NCI-H1105 (cell line): Measurements from ENCODE around the gene FBXO21.
"Not testable (repeated sequence)": the region's sequence is repeated elsewhere in the genome, so short reads cannot be mapped to it uniquely, and the experiment has no call there.

Experiments
- DNase-seq: peaks from one replicate; lab custom pipeline; 2025; lab: John Stamatoyannopoulos, UW

The FBXO21 gene, protein sequence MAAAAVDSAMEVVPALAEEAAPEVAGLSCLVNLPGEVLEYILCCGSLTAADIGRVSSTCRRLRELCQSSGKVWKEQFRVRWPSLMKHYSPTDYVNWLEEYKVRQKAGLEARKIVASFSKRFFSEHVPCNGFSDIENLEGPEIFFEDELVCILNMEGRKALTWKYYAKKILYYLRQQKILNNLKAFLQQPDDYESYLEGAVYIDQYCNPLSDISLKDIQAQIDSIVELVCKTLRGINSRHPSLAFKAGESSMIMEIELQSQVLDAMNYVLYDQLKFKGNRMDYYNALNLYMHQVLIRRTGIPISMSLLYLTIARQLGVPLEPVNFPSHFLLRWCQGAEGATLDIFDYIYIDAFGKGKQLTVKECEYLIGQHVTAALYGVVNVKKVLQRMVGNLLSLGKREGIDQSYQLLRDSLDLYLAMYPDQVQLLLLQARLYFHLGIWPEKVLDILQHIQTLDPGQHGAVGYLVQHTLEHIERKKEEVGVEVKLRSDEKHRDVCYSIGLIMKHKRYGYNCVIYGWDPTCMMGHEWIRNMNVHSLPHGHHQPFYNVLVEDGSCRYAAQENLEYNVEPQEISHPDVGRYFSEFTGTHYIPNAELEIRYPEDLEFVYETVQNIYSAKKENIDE

DNA sequence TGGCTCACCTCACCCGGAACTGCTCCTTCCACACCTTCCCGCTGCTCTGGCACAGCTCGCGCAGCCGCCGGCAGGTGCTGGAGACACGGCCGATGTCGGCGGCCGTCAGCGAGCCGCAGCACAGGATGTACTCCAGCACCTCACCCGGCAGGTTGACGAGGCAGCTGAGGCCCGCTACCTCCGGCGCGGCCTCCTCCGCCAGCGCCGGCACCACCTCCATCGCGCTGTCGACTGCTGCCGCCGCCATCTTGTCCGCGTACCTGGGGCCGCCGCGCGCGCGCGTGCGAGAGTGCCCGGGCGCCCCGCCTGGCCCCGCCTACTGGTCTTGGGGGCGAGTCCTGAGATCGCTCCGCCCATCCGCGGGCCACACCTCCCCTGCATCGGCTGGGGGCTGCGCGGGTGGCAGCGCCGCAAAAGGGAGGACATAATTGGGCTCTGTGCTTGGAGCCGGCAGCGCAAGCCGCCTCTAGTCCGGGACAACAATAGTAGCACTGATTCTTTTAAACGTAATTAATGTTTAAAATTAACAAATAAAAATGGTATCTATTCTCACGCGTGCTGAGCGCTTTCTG, at the start of gene FBXO21:
TSS of gene FBXO21 (minus strand) at position 261 of the 572 bp plus-strand sequence. CDS start at position 247, 14 bp downstream.
- peak; percentile 86 for DNase-seq

DNA sequence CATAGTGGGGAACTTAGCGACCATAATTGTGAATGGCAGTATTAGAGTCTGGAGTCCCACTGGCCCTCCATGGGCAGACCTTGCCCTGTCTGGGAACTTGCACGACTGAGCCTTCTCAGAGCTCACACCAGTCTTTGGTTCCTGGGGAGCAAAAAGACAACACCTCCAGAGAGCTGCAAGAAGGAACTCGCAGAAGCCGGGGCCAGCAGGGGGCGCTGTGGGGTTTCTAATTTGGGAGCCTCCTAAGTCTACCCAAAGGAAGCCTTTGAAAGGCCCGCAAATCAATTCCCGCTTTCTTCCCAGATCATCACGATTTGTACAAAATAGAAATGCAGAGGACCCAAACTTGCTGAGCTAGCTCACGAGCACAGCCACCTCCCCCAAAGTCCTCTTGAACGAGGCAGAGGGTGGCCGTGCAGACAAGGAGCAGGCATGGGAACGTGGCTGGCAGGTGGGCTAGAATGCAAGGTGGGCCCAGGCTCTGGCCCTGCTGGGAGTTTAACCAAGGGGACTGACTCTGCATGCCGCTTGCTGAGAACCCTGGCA, 46.3 kb upstream of the FBXO21 start:
- peak; percentile 78 for DNase-seq

DNA sequence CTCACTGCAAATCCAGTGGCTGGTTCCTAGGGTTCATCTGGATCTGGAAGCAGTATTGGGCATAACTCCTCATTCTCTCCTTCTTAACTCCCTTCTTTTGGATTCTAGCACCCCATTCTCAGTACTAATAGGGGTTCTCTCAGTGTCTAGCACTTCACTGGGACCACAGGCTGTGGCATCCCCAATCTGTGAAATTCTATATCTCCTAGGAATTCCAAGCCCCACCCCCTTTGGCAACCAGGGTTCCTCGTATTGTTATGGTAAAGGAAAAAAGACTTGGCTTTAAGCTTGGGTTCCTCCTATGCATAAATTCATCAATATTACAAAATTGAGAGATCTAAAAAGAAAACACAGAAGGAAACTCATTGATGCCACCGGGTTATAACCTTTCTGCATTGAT, 45.0 kb upstream of the FBXO21 start:
- no peak for DNase-seq

DNA sequence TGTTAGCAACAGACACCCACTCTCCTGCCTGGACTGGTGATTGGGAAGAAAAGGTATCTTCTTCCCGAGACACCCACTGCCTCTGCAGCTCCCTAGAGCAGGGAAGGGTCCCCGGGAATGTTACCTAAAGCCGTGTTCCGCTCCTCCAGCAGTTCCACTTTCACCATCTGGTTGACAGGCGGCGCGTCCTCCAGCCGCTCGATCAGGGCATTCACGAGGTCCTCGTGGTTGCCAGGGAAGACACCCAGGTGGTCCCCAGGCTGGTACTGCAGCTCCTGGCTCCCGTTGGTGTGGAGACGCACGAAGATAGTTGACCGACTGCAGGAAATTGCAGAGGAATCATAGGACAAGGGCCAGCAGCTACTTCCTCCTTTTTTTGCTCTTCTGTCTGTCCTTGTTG, 44.2 kb upstream of the FBXO21 start:
- DNase-seq = no peak

DNA sequence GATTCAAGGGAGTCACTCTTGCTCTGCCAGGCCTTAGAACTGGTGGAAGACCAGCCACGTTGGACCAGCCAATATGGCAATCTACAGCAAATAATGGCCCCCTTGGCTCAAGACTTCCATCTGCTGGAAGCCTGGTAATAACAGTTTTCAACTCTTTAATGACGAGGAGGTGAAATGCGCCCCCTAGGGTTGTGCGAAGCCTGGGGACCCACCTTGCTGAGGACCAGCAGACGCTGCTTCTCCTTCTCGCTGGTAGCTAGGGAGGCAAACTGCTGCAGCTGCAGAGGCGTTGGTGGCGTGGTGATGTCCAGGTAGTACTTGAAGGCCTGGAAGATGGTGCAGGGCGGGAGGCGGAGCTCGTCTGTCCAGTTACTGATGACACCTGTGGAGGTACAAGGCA, 41.5 kb upstream of the FBXO21 start:
- DNase-seq = no peak

DNA sequence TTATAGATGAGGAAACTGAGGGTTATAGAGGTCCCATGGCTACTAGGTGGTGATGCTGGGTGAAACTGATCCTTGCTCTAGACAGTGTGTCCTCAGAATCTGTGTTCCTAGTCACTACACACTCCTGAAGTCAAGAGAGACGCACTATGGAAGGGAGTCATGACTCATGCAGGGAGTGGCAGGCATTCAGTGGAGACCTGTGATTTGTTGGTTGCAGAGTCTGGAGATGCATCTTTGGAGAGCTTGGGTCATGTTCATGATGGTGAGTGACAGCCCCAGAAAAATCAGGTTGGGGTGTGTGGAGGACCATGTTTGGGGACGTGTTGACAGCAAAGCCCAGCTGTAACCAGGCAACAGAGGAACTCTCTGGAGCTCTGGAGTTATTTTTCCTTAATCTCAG, 38.0 kb upstream of the FBXO21 start:
- DNase-seq = no peak

DNA sequence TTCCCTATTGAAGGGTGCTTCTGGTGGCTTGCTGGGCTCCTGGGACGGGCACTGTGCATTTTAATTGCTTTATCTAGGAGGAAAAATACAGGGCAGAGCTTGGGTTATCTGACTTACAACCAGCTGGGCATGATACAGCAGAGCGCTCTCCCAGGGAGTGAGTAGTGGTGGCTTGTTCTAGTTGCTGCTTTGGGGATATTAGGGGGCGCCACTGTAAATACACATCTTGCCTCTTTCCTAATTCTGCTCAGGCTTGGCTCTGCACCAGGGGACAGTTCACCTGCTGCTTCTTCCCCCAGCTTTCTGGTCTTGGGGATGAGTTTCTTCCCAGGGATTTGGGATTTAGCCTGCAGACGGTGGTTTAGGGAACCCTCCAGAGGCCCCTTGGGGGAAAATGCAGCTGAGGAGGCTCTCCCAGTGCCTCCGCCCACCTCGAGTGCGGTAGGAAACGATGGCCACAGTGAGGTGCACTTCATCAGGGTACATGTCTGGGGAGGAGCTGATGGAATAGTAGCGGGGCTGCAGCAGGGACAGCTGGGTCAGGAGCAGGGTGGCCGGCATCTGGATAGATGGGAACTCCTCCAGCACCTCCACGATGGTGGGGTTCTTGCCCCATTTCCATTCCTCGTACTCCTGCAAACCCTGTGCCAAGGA, 36.9 kb upstream of the FBXO21 start:
- no peak for DNase-seq

DNA sequence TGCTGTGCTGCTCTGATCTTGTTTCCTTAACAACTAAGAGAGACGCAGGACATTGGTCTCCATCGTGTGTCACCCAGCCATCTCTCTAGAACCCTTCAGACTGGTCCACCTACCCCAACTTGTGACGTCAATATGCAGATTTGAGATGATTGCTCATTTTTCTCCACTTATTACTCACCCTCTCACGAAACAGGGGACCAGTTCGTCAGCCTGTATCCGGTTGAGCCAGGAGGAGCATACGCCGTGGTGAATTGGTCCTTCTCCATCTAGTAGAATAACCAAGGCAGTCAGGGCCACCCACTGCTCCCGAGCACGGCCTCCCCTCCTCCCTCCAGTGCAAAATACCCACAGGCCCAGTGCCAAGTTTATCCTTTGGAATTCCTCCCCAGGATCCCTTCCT, 36.2 kb upstream of the FBXO21 start:
- no peak for DNase-seq

DNA sequence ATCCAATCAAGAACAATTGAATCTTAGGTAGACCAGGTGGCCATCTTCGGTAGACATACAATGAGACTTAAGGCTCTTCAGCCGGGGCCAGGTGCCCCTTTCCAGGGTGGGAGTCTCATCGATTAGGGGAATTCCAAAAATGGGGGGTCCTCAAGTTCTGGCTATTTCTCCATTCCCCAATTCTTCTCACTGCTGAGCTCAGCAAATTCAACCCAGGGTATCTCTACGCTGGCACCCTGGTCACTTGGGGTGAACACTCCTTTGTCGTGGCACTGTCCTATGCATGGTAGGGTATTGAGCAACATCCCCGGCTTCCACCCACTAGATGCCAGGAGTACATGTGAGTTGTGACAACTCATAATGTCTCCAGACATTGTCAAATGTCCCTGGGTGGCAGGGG, 34.9 kb upstream of the FBXO21 start:
- no peak for DNase-seq

DNA sequence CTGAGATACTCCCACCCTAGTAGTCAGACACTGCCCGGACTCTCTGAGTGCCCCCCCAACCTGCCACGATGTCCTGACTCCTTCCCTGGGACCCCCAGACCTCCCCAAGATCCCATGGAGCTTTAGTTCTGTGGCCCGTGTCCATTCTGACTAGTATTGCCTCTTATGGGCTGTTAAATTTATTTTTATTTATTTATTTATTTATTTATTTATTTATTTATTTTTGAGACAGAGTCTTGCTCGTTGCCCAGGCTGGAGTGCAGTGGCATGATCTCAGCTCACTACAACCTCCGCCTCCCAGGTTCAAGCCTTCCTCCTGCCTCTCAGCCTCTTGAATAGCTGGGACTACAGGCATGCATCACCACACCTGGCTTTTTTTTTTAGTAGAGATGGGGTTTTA, 30.7 kb upstream of the FBXO21 start:
- not testable (repeated sequence) for DNase-seq

DNA sequence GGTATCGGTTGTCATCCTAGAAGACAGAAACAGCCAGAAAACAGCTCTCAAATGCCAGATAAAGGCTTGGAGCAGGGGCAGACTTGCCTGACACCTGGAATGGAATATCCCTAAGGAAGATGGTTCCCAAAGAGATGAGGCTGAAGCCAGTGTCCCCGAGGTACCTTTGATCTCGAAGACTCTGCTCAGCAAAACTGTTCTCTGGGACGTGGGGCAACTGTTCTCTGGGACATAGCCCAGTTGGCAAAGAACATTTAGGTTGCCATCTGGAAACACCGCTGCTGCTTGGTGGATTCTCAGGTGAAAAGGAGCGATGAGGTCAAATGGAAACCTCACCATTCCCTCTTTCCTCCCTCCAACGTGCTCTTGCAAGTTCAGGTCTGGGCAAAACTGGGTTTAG, 27.9 kb upstream of the FBXO21 start:
- DNase-seq = no peak

DNA sequence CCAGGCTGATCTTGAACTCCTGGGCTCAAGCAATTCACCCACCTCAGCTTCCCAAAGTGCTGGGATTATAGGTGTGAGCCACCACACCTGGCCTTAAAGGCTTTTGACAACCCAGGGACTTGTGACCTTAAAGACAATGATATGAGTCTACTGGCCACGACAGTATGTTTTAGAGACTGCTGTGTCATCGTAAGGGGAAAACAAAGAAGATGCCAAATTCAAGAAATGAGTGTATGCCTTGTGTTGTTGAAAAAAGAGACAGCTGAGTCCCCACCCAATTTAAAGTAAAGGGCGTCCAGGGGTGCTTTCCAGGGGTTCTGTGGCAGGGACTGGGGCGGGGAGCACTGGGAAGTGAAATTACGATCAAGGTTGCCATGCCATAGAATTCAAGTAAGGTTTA, 26.4 kb upstream of the FBXO21 start:
- DNase-seq = no peak

DNA sequence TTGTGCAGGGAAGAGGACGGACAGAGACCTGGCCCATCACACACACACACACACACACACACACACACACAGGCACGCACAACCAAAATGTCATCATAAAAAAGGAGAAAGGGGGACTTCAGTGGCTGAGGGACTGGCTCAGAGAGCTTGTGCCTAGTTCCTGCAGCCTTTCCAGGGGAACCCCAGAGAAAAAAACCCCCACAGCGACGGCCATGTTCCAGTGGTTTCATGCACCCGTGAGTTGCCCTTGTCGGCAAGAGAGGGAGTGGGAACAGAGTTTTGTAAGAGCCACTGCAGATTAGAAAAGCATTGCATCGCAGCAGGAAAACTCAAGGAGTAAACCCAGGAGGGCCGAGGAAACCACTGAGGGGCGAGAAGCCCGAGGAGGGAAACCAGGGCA, 24.5 kb upstream of the FBXO21 start:
- DNase-seq = no peak

DNA sequence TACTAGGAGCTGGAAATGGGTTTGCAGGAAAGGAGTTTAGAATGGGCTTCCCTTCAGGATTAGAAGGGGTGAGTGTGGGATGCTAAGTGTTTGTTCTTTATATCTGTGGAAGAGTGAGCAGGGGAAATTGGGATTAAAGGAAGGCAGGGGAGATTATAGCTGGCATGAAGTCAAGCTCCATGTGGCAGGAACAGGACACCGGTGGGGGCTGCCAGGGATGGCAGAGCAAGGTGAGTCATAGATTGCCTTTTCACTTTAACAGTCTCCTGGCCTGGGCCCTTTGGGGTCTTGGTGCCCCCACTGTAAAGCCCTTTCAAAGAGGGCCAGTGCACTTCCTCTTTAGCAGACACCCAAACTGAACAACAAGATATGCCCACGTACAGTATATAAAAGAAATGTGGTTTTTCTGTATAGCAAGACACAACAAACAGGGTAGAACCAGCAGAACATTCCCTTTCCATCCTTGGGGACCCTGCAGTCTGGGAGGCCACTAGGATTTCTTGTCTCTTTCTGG, 23.1 kb upstream of the FBXO21 start:
- no peak for DNase-seq

DNA sequence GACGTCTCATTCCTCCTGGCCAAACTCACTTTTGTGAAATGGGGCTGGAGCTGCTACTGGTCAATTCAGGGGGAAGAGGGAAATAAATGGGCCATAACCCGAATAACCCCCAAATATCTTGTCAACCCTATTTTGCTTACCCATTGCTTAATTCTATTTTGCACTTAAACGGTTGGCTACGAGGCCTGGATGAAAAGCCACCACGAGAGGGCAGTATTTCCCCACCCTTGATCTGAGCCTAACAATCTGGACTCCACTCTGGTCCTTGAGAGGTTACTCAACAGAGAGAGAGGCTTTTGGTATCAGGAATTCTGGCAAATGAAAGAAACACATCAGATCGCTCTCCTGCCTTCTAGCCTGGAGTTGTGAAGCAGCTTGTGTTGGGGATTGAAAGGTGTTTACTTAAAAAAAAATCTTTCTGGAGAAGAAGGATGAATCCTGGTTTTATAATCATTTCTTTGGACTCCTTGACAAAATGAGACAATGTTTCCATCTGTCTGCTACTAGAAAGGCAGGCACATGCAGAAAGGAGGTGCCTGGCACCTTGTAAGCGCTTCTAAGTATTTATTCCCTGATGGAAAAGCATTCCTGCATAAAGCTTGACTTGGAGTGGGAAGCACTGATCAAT, 22.4 kb upstream of the FBXO21 start:
- DNase-seq = peak; percentile 76

DNA sequence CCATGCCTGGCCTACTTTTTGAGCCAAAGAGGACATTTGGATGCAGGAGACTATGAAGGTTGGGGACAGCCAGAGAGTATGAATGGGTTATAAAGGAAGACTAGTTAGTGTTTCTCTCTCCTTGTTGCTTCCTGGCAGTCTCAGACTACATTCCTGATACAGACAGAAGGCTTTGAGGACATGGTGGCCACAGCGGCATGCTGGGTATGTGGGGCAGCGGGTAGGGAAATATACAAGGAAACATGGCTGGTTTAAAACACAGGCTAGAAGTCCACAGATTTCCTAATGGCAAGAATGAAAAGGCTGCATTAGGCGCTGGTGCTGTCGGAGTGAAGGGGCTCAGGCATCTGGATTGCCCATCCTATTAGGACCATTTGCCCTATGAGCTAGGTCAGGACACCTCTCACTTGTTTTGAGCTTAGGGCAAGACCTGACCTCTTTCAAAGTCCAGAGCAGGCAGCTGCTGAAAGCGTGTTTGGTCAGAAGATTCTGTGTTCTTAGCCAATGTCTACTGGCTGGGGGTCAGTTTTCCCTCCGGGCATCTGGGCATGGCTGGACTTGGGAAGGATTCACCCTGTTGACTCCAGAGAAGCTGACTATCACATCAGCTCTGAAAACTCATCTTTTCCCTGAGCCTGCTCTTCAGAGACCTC, 20.1 kb upstream of the FBXO21 start:
- no peak for DNase-seq

DNA sequence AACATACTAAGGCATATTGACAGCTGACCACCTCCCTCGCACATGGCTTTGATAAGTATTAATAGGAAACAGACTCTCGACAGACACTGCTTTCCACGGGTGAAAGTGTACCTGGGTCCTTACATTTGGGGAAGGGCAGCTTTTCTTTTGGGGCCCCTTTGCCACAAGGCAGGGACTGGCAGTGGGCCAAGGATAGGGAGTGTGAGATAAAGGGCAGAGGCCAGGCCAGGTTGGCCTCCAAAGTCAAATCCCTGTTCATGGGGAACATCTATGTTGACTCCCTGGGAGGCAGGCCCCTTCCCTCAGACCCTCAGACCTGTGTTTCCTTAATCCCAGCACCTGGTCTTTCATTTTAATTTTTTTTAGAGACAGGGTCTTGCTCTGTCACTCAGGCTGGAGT, 19.4 kb upstream of the FBXO21 start:
- DNase-seq = no peak

DNA sequence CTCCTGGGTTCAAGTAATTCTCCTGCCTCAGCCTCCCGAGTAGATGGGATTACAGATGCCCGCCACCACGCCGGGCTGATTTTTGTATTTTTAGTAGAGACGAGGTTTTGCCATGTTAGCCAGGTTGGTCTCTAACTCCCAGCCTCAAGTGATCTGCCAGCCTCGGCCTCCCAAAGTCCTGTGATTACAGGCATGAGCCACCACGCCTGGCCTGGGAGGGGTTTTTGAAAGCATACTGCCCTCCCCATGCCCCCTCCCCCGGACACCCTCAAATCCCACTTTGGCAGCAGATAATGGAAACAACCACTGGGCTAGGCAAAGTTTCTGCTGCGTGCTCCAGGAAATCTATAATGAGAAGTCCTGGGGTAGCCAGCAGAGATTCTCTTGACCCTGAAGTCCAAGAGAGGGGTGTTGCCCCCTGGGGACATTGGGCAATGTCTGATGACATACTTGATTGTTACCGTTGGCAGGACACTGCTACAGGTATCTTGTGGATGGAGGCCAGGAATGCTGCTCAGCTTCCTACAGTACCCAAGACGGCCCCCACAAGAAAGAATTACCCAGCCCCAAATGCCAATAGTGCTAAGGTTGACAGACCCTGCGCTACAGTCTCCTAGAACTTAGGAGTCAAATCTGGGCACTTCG, 18.7 kb upstream of the FBXO21 start:
- DNase-seq = no peak

DNA sequence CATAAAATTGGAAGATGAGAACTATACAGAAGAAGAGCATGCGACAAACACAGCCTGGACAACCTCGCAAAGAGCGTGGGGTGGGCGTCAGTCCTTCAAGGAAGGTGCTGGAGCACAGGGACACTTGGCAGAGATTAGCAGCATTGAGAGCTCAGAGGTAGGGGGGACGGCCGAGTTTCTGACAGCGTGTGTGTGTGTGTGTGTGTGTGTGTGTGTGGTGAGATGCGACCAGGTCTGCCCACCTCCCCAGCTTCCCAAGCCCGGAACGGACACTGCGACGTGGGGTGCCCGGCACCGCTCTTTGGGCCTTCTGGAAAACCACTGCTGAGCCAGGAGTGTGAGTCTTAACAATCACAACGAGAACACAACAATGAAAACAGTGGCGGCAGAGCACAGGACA, 17.9 kb upstream of the FBXO21 start:
- DNase-seq = no peak

DNA sequence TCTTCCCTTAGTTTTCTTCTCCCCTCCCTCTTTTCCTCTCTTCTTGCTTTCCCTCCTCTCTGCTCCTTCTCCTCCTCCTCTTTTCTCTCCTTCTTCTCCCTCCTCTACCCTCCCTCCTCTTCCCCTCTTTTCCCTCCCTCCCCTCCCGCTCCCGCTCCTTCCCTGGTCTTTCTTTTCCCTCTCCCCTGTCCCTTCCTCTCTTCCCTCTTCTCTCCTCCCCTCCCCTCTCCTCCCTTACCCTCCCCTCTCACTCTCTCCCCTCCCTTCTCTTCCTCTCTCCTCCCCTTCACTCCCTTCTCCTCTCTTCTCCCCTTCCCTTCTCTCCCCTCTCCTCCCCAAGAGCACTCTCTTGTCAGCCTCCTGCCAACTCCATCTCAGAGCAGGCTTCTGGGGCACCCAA, 17.4 kb upstream of the FBXO21 start:
- DNase-seq = no peak

DNA sequence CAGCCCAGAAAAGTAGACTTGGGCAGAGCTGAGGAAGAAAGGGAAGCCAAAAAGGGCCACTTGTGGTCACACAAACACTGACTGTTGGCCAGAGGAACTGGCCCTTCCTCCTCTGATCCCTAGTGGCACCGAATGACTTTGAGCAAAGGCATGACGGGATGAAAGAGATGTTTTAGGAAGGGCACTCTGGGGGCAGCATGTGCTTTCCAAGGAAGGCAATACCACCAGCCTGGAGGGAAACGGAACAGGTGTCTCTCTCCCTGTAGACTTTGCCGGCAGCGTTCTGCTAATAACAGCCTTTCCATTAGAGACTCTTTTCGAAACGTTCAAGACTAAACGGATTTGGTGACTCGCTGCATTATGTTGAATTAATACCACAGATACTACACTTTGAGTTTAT, 12.3 kb upstream of the FBXO21 start:
- no peak for DNase-seq
